ENCODE data around the gene PRLHR. TPM values are rescaled to one million over a fixed set of nuclear protein-coding genes. Genes with fewer than 3 reads are reported as not detected.

The PRLHR gene
- total RNA-seq, 1 donor from 2014 or later, result not detected

- DNase-seq, result no peak
- no peaks in the 10 kb centered on the region for H3K36me3 ChIP-seq
- H3K9me3 ChIP-seq (replicated peaks), result no peaks in the 10 kb centered on the region
- H3K27me3 ChIP-seq (ENCODE audit: low read depth), result peaks cover 38% of the 10 kb centered on the region
- peaks cover 11% of the 10 kb centered on the region for H3K4me1 ChIP-seq
- TF ChIP-seq CTCF (IDR thresholded peaks at IDR 0.05; ENCODE audit: borderline replicate concordance), result no peak
- no peak overlapping the region for H3K4me3 ChIP-seq
- H3K27ac ChIP-seq (replicated peaks), result no peak overlapping the region
- intact Hi-C loops (cut with micrococcal nuclease), result no loop called here
Measured at GRCh38 chr10:118629211-118629610, 33.8 kb upstream of the PRLHR start.

DNA sequence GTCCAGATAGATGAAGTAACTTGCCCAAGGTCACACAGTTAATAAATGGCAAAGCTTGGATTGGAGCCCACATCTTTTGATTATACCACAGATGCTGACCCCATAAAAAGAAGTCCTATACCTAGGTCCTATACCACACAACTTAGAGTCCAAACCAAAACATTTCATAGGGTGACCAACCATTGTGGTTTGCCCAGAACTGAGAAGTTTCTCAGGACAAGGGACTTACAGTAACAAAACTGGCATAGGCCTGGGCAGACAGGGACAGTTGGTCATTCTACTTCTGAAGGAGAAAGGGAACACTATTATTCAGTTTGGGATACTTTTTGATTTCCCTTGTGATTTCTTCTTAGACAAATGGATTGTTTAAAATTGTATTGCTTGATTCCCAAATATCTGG is 32.9 kb upstream of the PRLHR start:
- DNase-seq, result no peak
- Histone ChIP-seq H3K9me3 (replicated peaks) (no peaks in the 10 kb centered on the region), H3K36me3 (no peaks in the 10 kb centered on the region), H3K27me3 (ENCODE audit: low read depth) (peaks cover 46% of the 10 kb centered on the region), H3K27ac (replicated peaks) (no peak overlapping the region), H3K4me3 (no peak overlapping the region), H3K4me1 (peaks cover 11% of the 10 kb centered on the region)
- intact Hi-C loops (cut with micrococcal nuclease), result no loop called here
- TF ChIP-seq CTCF (IDR thresholded peaks at IDR 0.05; ENCODE audit: borderline replicate concordance), result no peak

DNA sequence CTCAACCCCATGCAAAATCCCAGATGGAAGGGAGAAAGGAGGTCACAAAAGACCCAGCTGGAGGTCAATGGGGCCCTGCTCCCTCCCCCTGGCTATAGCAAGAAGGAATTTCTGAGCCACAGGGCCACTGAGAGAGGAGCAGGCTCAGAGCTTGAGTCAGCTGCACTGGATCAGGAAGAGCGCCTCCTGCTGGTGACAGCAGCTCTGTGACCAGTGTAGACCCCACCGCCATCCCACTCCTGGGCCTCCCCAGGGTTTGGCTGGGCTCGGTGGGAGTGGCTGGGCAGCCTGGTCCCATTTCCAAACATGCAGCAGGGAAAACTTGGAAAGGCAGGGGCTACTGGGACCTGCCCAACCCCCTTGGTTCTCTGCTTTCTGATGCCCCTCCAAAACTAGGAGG is 31.5 kb upstream of the PRLHR start:
- Histone ChIP-seq H3K4me1 (peaks cover 11% of the 10 kb centered on the region), H3K27ac (replicated peaks) (no peak overlapping the region), H3K4me3 (no peak overlapping the region), H3K9me3 (replicated peaks) (no peaks in the 10 kb centered on the region), H3K36me3 (no peaks in the 10 kb centered on the region), H3K27me3 (ENCODE audit: low read depth) (peaks cover 52% of the 10 kb centered on the region)
- TF ChIP-seq CTCF (IDR thresholded peaks at IDR 0.05; ENCODE audit: borderline replicate concordance), result no peak
- no peak for DNase-seq
- intact Hi-C loops (cut with micrococcal nuclease), result no loop called here

DNA sequence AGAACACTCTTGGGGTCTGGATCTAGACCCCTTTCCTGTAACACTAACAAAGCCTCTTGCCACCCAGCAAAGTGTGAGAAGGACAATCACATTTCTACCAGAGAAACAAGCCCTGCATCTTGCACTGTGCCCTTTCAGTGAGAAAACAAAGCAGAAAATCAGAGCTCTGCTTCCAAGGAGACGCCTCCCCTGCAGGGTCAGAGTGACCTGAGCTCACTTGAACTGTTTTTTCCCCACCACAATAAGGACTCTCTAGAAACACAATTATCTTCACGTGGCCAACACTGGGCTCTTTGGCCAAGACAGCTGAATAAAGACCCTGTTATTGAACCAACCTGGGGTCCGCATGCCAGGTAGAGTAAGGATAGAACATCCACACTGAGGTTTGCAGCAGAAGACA is 30.1 kb upstream of the PRLHR start:
- TF ChIP-seq CTCF (IDR thresholded peaks at IDR 0.05; ENCODE audit: borderline replicate concordance), result no peak
- peaks cover 65% of the 10 kb centered on the region for H3K27me3 ChIP-seq (ENCODE audit: low read depth)
- intact Hi-C loops (cut with micrococcal nuclease), result no loop called here
- no peaks in the 10 kb centered on the region for H3K9me3 ChIP-seq (replicated peaks)
- peaks cover 11% of the 10 kb centered on the region for H3K4me1 ChIP-seq
- DNase-seq, result no peak
- H3K27ac ChIP-seq (replicated peaks), result no peak overlapping the region
- no peaks in the 10 kb centered on the region for H3K36me3 ChIP-seq
- no peak overlapping the region for H3K4me3 ChIP-seq

DNA sequence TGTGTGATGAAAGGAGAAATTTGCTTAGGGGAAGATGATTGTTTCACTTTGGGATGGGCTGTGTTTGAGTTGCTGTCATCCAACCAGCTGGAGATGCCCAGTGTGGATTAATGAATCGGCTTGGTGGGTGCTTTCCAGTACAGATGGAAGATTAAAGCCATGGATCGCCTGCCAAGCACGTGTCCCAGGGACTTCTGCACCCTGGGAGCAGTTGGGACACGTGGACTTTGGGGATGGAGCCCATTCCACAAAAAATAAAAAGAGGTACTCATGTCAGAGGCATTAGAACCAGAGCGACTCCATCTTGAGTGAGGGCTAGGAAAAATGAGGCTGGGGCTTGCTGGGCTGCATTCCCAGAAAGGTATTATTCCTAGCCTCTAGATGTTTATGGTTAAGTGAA is 29.3 kb upstream of the PRLHR start:
- no peak for DNase-seq
- TF ChIP-seq CTCF (IDR thresholded peaks at IDR 0.05; ENCODE audit: borderline replicate concordance), result no peak
- no peak overlapping the region for H3K27ac ChIP-seq (replicated peaks)
- intact Hi-C loops (cut with micrococcal nuclease), result no loop called here
- peaks cover 65% of the 10 kb centered on the region for H3K27me3 ChIP-seq (ENCODE audit: low read depth)
- no peaks in the 10 kb centered on the region for H3K9me3 ChIP-seq (replicated peaks)
- peaks cover 11% of the 10 kb centered on the region for H3K4me1 ChIP-seq
- no peak overlapping the region for H3K4me3 ChIP-seq
- no peaks in the 10 kb centered on the region for H3K36me3 ChIP-seq
